Stimulated activated CD4-positive, alpha-beta T cell treated with anti-CD3 and anti-CD28 coated beads, Interleukin-15, amount 100 ng/mL, for 48 hours (primary cell): ENCODE results near the gene FLT4.

ENCODE experiments used
- DNase-seq, 2 donors: peaks; one replicate each; pipeline ENCODE4 v3.0.0-alpha.2; 2020; ENCODE audit warnings: low read depth in 2 of 2

FLT4 gene

DNA sequence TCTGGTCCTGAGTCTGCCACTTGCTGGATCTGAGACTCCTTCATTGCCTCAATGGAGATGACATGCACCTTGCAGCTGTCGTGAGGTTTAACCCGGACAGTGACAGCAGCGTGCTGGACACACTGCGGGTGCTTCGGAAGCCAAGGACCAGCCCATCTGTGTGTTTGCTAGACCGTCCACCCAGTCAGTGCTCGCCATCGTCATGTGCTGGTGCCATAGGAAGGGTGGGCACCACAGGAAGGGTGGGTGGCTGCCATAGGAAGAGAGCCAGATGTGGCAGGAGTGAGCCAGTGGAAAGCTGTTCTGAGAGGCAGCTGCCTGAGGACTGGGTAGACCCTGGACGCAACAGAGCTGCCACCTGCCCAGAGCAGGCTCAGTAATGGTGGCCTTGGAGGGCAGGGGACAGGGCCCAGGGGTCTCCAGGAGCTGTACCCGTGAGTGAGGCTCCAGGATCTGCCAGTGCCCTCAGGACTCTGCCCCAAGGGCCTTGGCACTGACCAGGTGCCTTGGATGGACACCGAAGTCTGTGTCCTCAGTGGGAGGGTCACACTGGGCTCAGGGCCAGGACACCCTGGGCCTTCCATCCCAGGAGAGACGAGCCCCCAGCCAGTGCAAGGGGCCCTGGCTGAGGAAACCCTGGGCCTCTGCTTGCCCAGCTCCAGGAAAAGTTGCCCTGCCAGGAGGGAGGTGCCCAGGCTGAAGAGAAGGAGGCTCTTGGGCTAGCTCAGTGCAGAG is 21.8 kb downstream of the FLT4 start:
- no peak for DNase-seq

DNA sequence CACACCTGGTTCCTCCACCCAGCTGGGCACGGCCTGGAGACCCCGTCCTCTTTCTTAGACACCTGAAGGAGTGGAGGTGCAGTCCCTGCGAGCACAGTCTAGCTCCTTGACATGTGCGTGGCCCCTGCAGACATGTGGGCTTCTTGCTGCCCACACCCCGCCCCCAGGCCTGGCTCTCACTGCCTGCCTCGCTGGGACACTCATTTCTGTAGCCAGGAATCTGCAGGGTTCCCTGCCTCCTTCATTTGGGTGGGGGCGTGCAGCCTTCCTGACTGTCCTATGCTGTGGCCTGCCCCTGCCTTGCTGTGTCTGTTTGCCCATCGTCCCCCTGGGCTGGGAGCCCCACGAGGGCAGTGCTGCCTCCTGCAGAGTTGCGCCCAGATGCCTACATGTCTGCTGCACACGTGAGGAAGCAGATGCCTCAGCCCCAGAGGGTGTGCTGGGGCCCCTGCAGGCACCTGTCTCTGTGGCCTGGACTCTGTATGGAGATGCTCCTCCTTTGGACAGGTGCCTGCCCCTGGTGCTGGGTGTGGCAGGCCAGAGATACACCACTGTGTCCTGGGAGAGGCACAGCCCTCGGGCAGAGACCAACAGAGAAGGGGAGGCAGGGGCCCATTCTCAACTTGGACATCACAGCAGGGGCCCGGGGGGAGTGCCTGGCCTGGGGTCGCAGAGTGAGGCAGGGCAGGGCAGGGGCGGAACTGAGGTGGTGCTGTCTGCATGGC is 22.6 kb downstream of the FLT4 start:
- DNase-seq = no peak

DNA sequence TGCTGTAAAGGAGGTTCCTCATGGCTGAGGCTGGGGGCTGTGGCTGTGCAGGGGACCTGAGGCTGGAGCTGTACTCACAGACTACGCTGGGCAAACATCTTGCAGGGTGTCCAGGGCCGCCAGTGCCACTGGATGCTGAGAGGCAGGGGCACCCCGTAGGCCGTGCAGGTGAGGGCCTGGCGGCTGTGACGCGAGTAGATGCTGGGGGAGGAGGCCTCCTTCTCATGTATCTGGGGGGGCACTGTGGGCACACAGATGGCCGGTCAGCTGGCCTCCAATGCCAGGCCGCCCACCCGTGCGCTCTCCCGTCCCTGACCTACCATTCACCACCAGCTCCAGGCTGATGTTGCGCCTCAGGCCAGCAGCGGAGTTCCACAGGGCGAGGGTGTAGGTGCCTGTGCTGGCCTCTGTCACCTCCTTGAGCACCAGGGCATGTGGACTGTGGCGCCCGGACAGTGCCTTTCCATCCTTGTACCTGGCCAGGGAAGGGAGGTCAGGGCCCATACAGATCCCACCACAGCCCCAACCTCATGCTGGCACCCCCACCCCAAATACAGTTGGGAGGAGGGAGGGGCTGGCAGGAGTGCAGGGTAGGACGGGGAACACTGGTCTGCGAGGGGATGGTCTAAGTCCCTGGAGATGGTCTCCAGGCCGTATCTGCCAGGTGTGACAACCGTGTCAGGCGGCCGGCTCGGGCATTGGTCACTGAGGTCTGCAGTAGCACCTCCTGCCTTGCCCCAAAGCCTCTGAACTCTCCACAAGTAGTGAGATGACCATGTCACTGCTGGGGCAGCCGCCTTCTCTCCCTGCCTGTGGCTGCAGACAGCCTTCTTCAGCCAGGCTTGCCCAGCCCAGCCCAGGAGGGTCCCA is 23.4 kb downstream of the FLT4 start:
- DNase-seq = no peak

DNA sequence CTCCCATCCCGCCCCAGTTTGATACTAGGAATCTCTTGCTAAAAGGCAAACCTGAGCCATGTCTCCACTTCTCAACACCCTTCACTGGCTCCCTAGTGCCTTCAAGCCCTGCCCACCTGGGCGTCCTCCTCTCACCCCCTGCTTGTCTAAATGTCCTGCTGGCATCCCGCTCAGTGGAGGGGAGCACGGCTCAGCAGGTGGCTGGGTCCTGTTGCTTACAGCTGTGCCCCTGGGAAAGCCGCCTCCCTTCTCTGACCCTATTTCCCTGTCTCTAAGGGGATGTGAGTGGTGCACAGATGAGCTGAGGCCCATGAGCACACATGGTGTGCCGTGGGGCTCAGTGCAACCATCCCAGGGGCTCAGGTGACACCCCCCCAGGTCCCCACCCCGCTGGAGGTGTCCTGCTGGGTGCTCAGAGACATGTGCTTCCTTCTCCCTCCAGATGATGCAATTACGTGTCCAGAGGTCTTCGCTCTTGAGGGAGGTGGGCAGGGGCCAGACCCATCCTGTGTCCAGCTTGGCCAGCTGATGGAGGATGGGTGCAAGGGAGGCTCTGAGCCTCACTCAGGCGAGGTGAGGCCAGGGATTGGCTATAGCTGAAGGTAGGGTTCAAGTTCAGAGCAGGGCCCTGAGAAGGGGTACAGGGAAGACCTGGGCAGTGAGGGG is 24.1 kb downstream of the FLT4 start:
- no peak for DNase-seq

DNA sequence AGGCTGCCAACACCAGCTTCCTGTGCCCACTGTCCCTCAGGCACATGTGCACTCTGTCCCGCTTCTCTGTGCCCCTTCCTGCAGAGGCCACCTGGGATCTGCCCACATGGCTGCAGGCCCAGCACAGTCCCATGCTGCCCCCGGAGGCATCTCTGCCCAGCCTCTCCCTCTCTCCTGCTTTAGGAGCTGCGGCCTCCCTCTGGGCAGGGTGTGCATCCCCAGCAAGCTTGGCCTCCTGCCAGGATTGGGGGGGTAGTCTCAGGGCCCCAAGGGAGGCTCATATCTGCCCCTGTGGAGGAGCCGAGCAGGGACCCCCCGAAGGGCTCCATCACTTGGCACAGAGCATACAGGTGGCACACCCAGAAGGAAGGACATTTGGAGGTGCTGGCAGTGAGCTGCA is 24.8 kb downstream of the FLT4 start:
- DNase-seq = no peak

DNA sequence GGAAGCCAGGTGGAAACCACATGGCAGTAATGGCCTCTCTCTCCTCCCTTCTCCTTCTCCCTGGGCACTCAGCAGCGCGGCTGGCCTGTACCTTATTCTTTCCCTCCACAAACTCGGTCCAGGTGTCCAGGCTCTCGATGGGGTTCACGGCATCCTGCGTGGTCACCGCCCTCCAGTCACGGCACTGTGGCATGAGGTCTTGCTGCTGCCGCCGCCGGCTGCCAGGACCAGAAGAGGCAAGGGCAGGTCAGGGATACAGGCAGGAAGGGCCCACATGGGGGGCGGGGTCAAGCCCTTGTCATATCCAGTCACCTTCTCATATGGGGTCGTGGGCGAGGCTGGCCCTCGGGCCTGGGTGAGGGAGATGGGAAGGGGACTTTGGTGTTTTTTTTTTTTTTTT is 25.6 kb downstream of the FLT4 start:
- DNase-seq = no peak

DNA sequence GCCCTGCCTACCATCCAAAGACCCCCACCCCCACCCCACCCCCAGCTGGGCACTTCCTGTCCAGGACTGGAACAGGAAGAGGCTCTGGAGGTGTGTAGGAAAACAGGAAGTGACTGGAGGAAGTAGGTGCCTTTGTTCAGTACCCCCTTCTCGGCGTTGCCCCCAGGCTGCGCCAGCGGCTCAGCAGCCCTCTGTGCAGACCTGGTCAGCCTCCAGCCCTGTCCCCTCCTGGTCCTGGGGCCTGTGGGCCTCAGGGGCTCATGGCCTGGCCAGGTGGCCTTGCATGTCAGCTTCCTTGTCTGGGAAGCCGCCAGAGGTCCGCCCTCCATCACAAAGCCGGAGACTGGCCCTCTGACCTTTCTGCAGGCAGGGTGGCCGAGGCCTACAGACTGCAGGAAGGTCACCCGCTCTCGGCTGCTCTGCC is 26.0 kb downstream of the FLT4 start:
- DNase-seq = no peak

DNA sequence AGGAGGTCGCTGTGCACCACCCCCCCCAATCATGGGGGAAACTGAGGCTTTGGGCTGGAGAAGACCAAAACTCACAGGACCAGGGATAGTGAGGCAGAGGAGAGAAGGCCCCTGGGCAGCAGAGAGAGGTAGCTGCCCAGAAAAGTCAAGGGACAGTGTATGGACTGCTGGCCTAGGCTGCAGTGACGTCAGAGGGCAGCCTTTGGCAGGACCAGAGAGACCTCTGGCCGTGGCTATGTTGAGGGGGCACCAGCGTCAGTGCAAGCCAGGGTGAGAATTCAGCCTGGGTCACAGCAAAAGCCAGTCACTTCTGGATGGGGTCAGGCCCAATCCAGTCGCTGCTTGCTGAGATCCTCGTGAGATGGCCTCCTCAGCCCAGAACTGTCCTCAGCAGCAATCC is 26.5 kb downstream of the FLT4 start:
- no peak for DNase-seq

DNA sequence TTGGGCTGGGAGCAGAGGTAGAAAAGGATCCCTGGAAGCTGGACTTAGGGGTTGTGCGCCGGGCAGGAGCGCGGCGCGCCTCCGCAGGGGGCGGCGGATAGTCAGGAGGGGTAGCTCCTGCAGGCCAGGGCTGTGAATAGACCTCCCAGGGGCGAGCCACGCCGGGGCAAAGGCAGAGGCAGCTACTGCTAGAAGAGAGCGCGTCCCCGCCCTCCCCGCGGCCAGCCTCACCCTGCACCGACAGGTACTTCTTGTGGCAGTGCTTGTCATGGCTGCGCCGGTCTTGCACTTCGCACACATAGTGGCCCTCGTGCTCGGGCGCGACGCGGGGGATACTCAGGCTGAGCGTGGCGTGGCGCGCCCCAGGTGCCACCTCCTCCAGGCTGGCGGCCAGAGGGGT is 28.1 kb downstream of the FLT4 start:
- no peak for DNase-seq

DNA sequence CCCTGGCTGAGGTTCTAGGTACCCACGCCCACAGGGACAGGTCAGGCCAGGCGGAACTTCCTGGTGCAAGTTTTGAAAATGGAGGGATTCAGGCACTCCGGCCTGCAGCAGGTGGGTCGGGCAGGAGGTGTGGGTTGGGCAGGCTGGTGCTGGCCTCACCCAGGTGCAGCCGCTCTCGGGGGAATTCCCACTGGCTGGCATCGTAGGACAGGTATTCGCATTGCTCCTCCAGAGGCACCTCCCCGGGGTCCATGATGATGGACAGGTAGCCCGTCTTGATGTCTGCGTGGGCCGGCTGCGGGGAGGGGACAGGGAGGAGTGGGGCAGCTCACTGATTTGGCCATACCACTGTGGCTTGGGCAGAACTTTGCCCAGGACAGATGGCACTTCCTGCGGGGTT is 29.4 kb downstream of the FLT4 start:
- no peak for DNase-seq

DNA sequence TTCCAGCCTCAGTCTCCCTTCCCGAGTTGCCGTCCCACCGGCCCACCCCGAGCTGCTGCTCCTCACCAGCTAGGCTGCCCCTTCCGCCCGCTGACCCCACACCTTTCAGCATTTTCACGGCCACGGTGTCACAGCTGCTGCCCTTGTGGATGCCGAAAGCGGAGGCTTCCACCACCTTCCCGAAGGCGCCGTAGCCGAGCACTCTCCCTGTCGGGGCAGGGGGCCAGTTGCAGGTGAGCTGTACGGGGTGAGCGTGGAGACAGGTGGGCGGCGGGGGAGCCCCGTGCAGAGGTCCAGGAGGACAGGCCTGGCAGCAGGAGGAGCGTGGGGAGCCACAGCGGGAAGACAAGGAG is 29.9 kb downstream of the FLT4 start:
- no peak for DNase-seq

DNA sequence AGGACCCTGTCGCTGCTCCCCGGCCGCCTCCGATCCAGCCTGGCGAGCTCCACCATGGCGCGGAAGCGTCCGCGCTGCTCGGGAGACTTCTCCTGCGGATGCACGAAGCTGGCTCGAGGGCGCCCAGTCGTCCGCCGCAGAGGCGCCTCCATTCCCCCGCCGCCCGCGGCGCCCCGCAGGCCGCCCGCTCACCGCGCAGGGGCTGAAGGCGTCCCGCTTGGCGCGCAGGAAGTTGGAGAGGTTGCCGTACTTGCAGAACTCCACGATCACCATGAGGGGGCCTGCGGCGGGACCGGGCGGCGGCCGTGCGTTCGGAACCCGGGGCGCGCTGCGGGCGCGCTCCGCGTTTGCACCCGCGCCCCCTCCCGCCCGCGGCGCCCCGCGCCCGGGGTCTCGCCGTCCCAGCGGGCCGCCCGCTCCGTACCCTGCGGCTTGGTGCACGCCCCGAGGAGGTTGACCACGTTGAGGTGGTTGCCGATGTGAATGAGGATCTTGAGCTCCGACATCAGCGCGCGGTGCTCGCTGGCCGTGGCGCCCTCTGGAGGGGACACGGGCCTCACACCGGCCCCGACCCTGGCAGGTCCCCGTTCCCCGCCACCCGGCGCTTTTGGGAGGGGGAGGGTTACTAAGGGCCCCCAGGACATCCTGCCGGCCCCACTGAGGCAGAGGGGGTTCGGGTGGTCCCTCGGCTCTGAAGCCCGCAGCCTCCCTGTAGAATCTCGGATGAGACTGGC is 30.4 kb downstream of the FLT4 start:
- peak; percentile 14 to 24 for DNase-seq

DNA sequence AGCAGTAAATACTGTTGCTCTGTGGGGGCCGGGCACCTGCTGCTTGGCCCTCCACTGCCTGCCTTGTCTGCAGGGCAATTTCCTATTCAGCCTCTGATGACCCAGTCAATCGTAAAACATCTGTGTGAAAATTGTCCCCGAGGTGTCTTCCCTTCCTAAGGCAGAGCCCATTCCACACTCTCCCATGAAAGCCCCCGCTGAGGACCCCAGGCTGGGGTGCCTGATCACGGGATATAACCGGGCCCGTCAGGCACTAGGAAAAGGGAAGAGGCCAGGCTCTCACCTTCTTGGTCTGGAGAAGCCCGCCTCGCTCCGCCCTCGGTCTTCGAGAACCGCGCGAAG is 30.9 kb downstream of the FLT4 start:
- no peak for DNase-seq

DNA sequence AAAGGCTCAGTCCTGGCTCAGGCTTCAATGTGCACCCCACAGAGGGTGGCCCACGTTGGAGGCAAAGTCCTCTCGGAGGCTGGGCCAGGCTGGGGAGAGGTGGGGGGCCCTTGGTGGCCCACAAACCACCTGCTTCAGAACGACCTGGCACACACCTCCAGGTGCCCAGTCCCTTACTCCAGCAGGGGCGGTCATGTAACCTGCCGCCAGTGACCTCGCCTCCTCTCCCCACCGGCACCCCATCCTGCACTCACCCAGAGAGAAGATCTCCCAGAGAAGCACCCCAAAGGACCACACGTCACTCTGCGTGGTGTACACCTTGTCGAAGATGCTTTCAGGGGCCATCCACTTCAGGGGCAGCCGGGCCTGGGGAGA is 35.6 kb downstream of the FLT4 start:
- DNase-seq = no peak

DNA sequence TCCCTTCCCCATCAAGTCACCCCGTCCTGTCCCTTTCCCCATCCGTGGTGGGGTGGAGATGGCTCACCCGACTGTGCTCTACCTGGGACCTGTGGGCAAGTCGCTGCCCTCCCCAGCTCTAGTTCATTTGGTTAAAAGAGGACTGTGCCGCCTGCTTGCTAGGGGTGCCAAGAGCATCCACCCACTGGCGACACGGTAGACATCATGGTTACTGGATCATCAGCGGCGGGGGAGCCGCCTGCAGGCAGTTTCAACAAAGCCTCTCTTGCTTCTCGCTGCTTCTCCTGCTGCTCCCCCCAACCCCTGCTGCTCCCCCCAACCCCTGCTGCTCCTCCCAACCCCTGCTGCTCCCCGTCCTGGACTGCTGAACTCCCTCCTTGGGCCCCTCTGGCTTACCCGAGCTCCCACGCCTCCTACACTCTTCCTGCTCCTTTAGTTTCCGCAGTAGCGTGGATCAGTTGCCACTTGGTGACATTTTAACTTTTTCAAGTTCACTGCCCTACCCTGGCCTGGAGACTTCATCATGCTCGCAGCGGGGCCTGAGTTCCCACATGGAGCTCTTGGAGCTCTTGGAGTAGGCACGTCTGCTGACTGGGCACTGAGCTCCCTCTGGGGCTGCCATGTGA is 36.1 kb downstream of the FLT4 start:
- no peak for DNase-seq

DNA sequence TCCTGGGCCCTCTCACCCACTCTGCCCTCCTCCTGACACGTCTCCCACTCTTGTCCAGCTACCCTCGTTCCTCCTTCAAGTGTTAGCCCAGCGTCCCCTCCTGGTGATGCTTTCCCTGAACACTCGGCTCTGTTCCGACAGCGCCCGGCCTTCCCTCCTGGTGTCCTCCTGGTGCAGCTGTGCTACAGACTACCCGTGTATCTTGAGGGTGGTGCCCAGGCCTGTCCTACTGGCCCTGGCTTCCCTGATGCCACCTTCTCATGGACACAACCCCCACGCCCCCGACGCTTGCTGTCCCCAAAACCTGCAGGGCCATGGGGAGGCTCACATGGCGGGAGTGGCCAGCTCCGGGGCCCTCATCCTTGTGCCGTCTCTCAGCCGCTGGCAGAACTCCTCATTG is 36.7 kb downstream of the FLT4 start:
- DNase-seq = no peak

DNA sequence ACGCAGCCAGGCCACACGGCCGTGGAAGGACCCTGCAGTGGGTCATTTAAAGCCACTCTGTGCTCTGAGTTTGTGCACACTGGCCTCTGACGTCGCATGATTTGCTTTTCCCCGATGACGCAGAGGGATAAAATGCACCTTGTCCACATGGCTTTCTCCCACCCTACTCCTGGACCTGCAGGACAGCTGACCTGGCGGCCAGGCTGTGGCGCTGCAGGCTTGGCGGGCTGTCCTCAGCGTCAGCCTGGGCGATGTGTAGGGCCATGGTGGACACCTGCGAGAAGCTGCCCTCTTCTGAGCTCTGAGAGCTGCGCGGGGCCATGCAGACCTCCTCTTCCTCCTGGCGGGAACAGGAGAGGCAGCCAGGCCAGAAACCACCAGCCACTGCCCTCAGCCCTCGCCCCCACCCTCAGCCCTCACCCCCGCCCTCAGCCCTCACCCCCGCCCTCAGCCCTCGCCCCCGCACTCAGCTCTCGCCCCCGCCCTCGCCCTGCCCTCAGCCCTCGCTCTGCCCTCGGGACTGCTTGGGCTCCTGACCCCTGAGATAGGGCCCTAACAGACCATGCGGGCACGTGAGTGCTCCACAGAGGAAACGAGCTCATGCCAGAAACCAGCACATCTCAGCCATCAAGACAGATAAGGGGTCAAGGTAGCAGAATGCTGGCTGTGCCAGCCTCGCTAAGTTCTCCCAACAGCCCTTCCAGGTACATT is 38.1 kb downstream of the FLT4 start:
- DNase-seq = no peak

DNA sequence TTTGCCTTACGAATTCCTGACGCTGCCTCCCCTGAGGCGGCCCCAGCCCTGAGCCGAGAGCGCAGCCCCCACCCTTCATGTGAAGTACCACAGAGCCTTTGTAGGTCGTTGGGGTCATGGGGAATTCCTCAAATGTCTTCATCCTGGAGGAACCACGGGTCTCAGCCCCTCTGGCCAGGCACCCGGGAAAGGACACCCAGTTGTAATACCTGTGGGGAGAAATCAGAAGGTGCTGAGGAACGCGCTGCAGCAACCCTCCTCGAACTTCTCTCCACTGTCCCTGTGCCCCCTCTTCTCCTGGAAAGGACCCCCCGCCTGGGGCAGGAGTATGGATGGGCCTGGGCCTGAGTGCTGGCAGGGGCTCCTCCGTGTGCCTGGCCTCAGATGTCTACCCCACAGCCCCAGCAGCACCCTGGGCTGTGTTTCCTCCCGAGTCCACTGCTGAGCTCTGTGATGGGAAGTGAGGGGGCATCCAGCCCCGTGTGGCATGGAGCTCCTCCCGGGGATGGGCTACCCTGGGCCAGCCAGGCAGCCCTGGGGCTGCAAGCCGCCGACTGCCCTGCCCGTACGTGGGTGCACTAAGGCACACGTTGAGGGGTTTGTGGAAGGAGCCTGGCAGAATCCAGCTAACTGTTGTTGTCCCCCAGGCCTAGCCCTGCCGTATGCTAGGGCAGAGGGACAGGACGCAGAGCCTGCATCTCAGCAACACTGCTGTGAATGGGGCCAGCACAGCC is 39.4 kb downstream of the FLT4 start:
- DNase-seq = no peak

DNA sequence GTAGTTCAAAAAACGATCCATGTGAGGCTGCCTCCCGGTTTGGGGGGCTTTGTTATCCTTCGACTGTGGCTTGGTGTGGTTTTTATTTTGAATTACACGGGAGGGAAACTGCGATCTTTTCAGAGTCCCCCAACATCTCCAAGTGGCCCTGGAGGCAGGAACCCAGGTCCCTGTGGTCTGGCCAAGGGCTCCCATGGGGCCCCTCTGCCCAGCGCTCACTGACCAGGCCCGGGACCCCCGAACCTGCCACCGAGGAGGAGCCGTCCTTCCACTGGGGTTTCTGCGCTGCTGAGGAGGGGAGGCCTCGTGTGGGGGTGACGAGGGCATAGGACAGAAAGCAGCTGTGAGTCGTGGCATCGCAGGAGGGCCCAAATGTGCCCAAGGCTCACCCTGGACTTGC is 40.0 kb downstream of the FLT4 start:
- DNase-seq = no peak
